Measurements from ENCODE around the gene ULK4. TPM values are rescaled to one million over a fixed set of nuclear protein-coding genes. Genes with fewer than 3 reads are reported as not detected.

Gene ULK4
- total RNA-seq, 2 experiments from 2014 or later, result 9.5 to 10.8 TPM

DNA sequence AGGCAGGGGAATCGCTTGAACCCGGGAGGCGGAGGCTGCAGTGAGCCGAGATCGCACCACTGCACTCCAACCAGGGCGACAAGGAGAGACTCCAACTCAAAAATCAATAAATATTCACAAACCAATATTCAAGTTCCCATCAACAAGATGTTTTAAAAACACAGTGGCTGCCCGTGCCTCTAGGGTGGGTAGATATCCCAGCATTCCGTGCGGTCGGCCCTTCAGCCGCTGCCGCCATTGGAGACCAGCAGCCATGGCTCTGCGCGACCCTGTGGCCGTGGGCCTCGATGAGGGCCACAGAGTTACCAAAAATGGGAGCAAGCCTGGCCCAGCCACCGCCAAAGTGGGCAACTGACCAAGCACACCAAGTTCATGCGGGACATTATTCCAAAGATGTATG is 6.7 kb downstream of the ULK4 start:
- Mint-ChIP-seq H3K27me3 (no peaks in the 10 kb centered on the region), H3K4me3 (no peak overlapping the region), H3K4me1 (ENCODE audit: low read depth) (peaks cover 6% of the 10 kb centered on the region), H3K27ac (no peak overlapping the region), H3K36me3 (peaks cover 5% of the 10 kb centered on the region), H3K9me3 (no peaks in the 10 kb centered on the region)
- no peak for DNase-seq
- CTCF ChIA-PET, result no interaction called here
- intact Hi-C loops (cut with micrococcal nuclease), result no loop called here
- POLR2A ChIA-PET, result no interaction called here

DNA sequence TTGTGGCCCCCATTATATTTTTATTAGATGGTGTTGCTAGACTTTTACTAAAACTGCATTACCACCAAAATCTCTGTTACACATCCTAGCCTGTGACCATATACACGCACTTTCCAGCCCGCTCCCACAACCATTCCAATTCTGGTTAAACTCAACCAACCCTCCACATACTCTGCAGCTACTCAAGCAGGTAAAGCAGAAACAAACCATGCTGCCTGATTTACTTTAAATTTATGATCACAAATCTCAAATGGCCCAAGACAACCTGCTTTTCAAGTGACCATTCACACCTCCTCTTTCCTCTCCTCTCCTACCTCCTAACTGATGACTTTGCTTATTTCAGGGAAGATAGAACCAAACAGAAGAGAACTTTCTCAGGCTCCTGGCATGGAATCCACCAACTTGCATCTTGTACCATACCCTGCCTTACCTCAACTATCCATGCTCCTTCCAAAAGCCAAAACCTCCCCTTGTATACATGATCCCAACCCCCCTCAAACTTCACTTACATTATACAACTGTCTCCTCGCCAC is 18.5 kb downstream of the ULK4 start:
- H3K4me3 Mint-ChIP-seq, result no peak overlapping the region
- DNase-seq, result no peak
- intact Hi-C loops (cut with micrococcal nuclease), result no loop called here
- POLR2A ChIA-PET, result no interaction called here
- H3K27ac Mint-ChIP-seq, result no peak overlapping the region
- CTCF ChIA-PET, result interaction anchor here (1.1 kb wide), 1 partner anchor 157 kb away, joined by 3 read pairs; no protein-coding TSS in a partner anchor
- no peaks in the 10 kb centered on the region for H3K27me3 Mint-ChIP-seq
- peaks cover 10% of the 10 kb centered on the region for H3K36me3 Mint-ChIP-seq
- H3K9me3 Mint-ChIP-seq, result no peaks in the 10 kb centered on the region
- no peaks in the 10 kb centered on the region for H3K4me1 Mint-ChIP-seq (ENCODE audit: low read depth)

DNA sequence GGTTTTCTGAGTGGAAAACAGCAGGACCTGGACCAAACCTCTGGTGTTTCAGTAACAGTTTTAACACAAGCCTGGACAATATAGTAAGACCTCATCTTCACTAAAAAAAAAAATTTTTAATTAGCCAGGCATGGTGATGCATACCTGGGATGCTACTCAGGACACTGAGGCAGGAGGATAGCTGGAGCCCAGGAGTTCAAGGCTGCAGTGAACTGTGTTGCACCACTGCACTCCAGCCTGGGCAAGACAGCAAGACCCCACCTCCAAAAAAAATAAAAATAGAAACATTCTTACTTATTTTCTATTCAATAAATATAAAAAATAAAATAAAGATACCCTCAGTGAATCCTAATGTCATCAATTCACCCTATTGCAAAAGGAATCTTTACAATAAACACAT is 21.5 kb downstream of the ULK4 start:
- ChIA-PET POLR2A (no interaction called here), CTCF (no interaction called here)
- H3K9me3 Mint-ChIP-seq, result no peaks in the 10 kb centered on the region
- intact Hi-C loops (cut with micrococcal nuclease), result no loop called here
- H3K27me3 Mint-ChIP-seq, result no peaks in the 10 kb centered on the region
- no peak overlapping the region for H3K27ac Mint-ChIP-seq
- no peak for DNase-seq
- H3K4me3 Mint-ChIP-seq, result no peak overlapping the region
- no peaks in the 10 kb centered on the region for H3K4me1 Mint-ChIP-seq (ENCODE audit: low read depth)
- peaks cover 12% of the 10 kb centered on the region for H3K36me3 Mint-ChIP-seq

DNA sequence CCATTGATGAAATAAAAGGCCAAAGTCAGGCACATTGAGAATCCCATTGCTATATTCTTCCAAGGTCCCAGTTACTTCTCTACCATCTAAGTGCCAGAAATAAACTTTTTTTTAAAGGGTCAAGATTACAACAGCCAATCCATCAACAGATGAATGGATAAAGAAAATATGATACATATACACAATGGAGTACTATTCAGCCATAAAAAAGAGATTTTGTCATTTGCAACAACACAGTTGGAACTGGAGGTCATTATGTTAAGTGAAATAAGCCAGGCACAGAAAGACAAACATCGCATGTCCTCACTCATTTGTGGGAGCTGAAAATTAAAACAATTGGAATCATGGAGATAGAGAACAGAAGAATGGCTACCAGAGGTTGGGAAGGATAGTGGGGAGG is 25.5 kb downstream of the ULK4 start:
- DNase-seq, result no peak
- Mint-ChIP-seq H3K4me3 (no peak overlapping the region), H3K9me3 (no peaks in the 10 kb centered on the region), H3K4me1 (ENCODE audit: low read depth) (no peaks in the 10 kb centered on the region), H3K27me3 (no peaks in the 10 kb centered on the region), H3K36me3 (peaks cover 16% of the 10 kb centered on the region), H3K27ac (no peak overlapping the region)
- POLR2A ChIA-PET, result no interaction called here
- intact Hi-C loops (cut with micrococcal nuclease), result no loop called here
- CTCF ChIA-PET, result no interaction called here

DNA sequence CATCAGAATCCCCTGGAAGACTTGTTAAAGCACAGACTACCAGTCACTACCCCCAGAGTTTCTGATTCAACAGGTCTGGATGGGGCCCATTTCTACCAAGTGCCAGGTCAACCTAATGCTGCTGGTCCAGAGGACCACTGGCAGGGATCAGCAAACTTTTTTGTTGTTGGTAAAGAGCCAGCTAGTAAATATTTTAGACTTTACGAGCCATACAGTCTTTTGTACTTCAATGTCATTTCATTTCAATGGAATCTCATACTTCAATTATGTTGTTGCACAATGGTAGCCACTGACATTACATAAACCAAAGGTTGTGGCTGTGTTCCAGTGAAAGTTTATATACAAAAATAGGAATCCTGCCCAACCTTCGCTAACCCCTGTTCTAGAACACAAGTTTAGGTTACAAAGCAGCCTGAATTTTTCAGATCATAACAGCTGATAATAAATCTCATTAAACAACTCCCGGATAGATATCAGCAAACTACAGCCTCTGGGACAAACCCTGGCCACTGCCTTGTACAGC is 28.7 kb downstream of the ULK4 start:
- H3K4me3 Mint-ChIP-seq, result no peak overlapping the region
- POLR2A ChIA-PET, result interaction anchor here (0.6 kb wide), 1 partner anchor 82 kb away, joined by 3 read pairs; no protein-coding TSS in a partner anchor

DNA sequence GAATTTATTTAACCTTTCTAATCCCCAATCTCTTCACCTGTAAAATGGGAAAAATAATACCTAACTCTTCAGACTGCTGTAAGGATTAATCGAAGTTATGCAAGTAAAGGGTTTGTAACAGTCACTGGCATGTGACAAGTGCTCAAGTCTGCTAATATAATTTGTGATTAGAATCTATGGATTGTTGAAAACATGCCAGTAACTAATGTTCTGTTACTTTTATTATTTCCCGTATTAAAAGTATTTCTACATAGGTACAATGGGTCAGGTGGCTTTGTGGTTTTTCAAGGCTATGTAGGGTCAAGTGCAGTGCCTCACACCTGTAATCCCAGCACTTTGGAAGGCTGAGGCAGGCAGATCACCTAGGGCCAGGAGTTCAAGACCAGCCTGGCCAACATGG is 29.4 kb downstream of the ULK4 start:
- Mint-ChIP-seq H3K27ac (no peak overlapping the region), H3K9me3 (peaks cover 2% of the 10 kb centered on the region), H3K36me3 (peaks cover 35% of the 10 kb centered on the region), H3K4me1 (ENCODE audit: low read depth) (no peaks in the 10 kb centered on the region), H3K4me3 (no peak overlapping the region), H3K27me3 (no peaks in the 10 kb centered on the region)
- ChIA-PET POLR2A (no interaction called here), CTCF (interaction anchor here (0.7 kb wide), 1 partner anchor 167 kb away, joined by 3 read pairs; no protein-coding TSS in a partner anchor)
- no peak for DNase-seq
- intact Hi-C loops (cut with micrococcal nuclease), result no loop called here

More for the DNA sequence above, 28.7 kb downstream of the ULK4 start:
- CTCF ChIA-PET, result no interaction called here
- H3K27ac Mint-ChIP-seq, result no peak overlapping the region
- peaks cover 35% of the 10 kb centered on the region for H3K36me3 Mint-ChIP-seq
- H3K27me3 Mint-ChIP-seq, result no peaks in the 10 kb centered on the region
- peaks cover 2% of the 10 kb centered on the region for H3K9me3 Mint-ChIP-seq
- H3K4me1 Mint-ChIP-seq (ENCODE audit: low read depth), result no peaks in the 10 kb centered on the region
- intact Hi-C loops (cut with micrococcal nuclease), result no loop called here
- DNase-seq, result no peak

DNA sequence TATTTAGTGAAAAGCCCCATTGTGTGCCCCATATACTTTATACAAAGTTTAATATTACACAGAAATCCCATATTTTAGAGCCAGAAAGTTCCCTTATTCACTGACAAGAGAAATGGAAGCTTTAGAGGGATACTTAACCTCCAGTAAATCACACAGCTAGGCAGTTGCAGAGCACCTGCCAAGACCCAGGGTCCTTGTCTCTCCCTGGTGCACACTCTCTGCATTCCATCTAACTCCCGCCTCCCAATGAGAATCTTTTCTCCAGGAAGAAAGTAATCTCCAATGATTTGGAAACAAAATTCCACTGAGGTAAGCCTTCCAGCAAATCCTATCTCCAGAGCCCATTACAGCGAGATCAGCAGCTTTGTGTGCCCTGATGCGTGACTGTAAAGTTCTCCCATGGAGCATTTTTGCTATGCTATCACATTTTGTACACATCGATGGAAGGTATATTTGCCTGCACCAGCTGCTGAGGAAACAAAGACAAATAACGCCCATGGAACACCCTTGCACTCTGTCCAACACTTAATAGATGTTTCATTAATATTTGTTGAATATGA is 41.4 kb downstream of the ULK4 start:
- no peak for DNase-seq
- Mint-ChIP-seq H3K27ac (no peak overlapping the region), H3K9me3 (no peaks in the 10 kb centered on the region), H3K27me3 (no peaks in the 10 kb centered on the region), H3K4me1 (ENCODE audit: low read depth) (no peaks in the 10 kb centered on the region), H3K36me3 (no peaks in the 10 kb centered on the region), H3K4me3 (no peak overlapping the region)
- ChIA-PET CTCF (no interaction called here), POLR2A (no interaction called here)
- intact Hi-C loops (cut with micrococcal nuclease), result no loop called here

DNA sequence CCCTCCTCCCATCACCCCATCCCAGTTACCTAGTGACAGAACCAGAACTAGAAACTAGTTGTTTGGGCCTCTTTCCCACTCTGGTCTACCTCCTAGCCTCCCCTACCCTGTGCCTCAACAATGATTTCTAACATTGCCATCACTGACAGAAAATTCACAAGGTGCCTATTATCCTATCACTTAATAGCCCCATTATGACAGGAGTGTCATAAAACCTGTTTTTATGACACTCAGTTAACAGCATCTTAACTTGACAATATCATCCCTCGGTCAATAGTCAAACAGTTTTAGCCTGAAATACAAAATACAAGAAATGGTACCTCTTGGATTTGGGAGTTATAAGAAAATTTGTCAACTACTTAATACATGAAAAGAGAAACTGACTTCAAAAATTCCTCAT is 46.5 kb downstream of the ULK4 start:
- POLR2A ChIA-PET, result no interaction called here
- no peak overlapping the region for H3K4me3 Mint-ChIP-seq
- H3K9me3 Mint-ChIP-seq, result no peaks in the 10 kb centered on the region
- H3K4me1 Mint-ChIP-seq (ENCODE audit: low read depth), result no peaks in the 10 kb centered on the region
- peaks cover 4% of the 10 kb centered on the region for H3K36me3 Mint-ChIP-seq
- H3K27me3 Mint-ChIP-seq, result no peaks in the 10 kb centered on the region
- DNase-seq, result no peak
- CTCF ChIA-PET, result interaction anchor here (2.4 kb wide), 1 partner anchor 185 kb away, joined by 13 read pairs; no protein-coding TSS in a partner anchor
- no peak overlapping the region for H3K27ac Mint-ChIP-seq
- intact Hi-C loops (cut with micrococcal nuclease), result loop anchor here (10.0 kb wide), 1 partner anchor 99 kb away; no protein-coding TSS in a partner anchor

DNA sequence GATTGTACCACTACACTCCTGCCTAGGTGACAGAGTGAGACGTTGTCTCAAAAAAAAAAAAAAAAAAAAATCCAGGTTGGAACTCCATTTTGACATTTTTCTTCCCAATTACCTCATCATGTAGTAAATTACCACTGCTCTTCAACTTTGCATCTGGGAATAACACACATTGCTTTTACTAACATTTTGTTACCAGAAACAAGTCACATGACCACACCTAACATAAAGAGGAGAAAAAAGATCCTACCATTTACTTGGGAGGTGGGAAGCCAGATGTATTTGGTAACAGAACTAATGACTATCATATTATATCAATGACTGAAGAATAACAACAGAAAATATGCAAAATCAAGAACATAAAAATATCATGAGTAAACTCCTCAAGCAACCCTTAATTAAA is 49.6 kb downstream of the ULK4 start:
- Mint-ChIP-seq H3K9me3 (no peaks in the 10 kb centered on the region), H3K36me3 (peaks cover 7% of the 10 kb centered on the region), H3K27me3 (no peaks in the 10 kb centered on the region), H3K4me1 (ENCODE audit: low read depth) (no peaks in the 10 kb centered on the region), H3K27ac (no peak overlapping the region), H3K4me3 (no peak overlapping the region)
- intact Hi-C loops (cut with micrococcal nuclease), result loop anchor here (10.0 kb wide), 1 partner anchor 103 kb away; no protein-coding TSS in a partner anchor
- no peak for DNase-seq
- CTCF ChIA-PET, result interaction anchor here (1.0 to 1.3 kb wide), 2 partner anchors 12 to 188 kb away, joined by 3 read pairs; no protein-coding TSS in a partner anchor
- POLR2A ChIA-PET, result no interaction called here

DNA sequence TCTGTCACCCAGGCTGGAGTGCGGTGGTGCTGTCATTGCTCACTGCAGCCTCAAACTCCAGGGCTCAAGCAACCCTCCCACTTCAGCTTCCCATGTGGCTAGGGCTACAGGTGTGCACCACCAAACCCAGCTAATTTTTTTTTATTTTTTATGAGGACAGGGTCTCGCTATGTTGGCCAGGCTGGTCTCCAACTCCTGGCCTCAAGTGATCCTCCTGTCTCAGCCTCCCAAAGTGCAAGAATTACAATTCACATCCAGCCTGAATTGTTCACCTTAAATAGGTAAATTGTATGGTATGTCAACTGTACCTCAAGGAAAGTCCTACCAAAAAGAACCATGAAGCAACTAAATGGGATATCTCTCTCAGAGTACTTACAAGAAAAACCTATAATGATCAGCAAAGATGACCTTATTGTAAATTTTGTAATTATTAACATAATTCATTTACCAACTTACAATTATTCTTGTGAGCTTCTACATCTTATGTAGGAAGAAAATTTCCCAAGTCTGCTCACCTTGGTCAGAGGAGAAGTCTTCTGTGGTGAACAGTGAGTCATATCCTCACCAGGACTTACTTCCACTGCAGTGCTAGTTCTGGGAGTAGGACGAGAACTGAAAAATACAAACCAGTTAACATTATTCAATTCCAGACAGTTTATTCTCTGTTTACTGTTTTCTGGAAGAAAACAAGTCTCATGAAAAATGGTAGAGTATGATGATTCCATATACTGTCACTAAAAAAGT is 54.4 kb downstream of the ULK4 start:
- ChIA-PET CTCF (interaction anchor here (2.5 kb wide), 1 partner anchor 193 kb away, joined by 9 read pairs; no protein-coding TSS in a partner anchor), POLR2A (no interaction called here)
- DNase-seq, result no peak
- no peaks in the 10 kb centered on the region for H3K27me3 Mint-ChIP-seq
- H3K4me3 Mint-ChIP-seq, result no peak overlapping the region
- H3K4me1 Mint-ChIP-seq (ENCODE audit: low read depth), result no peaks in the 10 kb centered on the region
- H3K36me3 Mint-ChIP-seq, result peaks cover 6% of the 10 kb centered on the region
- no peaks in the 10 kb centered on the region for H3K9me3 Mint-ChIP-seq
- intact Hi-C loops (cut with micrococcal nuclease), result no loop called here
- H3K27ac Mint-ChIP-seq, result no peak overlapping the region

DNA sequence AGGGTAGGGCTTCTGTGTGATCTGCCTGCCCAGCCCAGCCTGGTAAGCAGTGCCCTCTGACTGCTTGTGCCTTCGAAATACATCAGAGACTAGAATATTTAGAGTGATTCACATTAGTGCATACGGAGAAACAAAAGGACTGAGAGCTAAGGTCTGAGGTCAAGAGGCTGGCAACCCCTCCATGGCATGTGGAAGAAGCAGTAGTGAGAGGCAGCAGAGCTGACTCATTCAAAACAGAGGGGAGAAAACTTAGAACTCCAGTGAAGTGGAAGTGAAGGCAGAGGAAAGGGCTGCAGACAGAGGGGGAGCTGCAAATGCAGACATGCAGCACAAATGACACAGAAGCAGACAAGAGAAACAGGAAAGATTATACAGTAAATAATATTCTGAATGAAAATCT is 61.6 kb downstream of the ULK4 start:
- ChIA-PET POLR2A (no interaction called here), CTCF (interaction anchor here (0.8 to 2.8 kb wide), 4 partner anchors 12 to 291 kb away, joined by 3 to 9 read pairs (median 6); no protein-coding TSS in a partner anchor)
- Mint-ChIP-seq H3K9me3 (no peaks in the 10 kb centered on the region), H3K27ac (no peak overlapping the region), H3K36me3 (peaks cover 4% of the 10 kb centered on the region), H3K4me3 (no peak overlapping the region), H3K4me1 (ENCODE audit: low read depth) (no peaks in the 10 kb centered on the region), H3K27me3 (no peaks in the 10 kb centered on the region)
- intact Hi-C loops (cut with micrococcal nuclease), result no loop called here
- DNase-seq, result no peak

DNA sequence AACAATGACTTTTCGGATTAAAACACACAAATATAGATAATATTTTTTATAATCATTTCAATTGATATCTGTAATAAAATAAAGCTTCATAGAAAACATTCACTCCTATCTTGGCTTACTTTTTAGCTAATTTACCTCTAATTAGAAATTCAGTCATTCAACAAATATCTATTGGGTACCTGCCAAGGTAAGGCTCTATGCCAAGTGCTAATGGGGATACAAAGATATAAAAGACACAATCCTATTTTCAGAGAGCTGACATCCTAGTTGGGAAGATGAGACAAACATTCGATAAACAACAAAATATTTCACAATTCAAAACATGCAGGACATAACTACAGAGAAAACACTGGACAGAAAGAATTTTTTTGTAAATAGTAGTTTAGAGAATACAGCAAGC is 63.3 kb downstream of the ULK4 start:
- intact Hi-C loops (cut with micrococcal nuclease), result no loop called here
- no peaks in the 10 kb centered on the region for H3K4me1 Mint-ChIP-seq (ENCODE audit: low read depth)

More for the DNA sequence above, 63.3 kb downstream of the ULK4 start:
- Mint-ChIP-seq H3K27ac (no peak overlapping the region), H3K4me3 (no peak overlapping the region), H3K9me3 (no peaks in the 10 kb centered on the region), H3K27me3 (no peaks in the 10 kb centered on the region), H3K36me3 (peaks cover 4% of the 10 kb centered on the region)
- no peak for DNase-seq
- POLR2A ChIA-PET, result no interaction called here
- CTCF ChIA-PET, result interaction anchor here (0.6 to 5.3 kb wide), 6 partner anchors 49 to 292 kb away, joined by 3 to 40 read pairs (median 4); no protein-coding TSS in a partner anchor

Data from activated CD4-positive, alpha-beta memory T cell treated with anti-CD3 and anti-CD28 coated beads for 36 hours (primary cell).